Thyroid gland (tissue), 4 donors: ENCODE measurements around the gene AFAP1L1. TPM values are rescaled to one million over a fixed set of nuclear protein-coding genes. Genes with fewer than 3 reads are reported as not detected.

Experiments used
- DNase-seq, 2 donors: peaks; one replicate each; pipeline ENCODE4 v3.0.0-alpha.2; 2019
- H3K27ac ChIP-seq, 3 donors: fragments of 200-600 bp; sonication (generic); 1 replicate in 2 of 3; 2 replicates in 1 of 3; pipeline ENCODE4 v1.5.1; 2016 to 2019; ENCODE audit warnings: mild to moderate bottlenecking in 1 of 3, moderate library complexity in 1 of 3
- H3K27me3 ChIP-seq: fragments of 200-600 bp; sonication (generic); one replicate; pipeline ENCODE4 v1.5.1; 2019
- H3K36me3 ChIP-seq, 2 donors: fragments of 200-600 bp; sonication (generic); one replicate each; pipeline ENCODE4 v1.5.1; 2016 to 2019
- H3K4me1 ChIP-seq, 2 donors: fragments of 200-600 bp; sonication (generic); one replicate each; pipeline ENCODE4 v1.5.1; 2017 to 2019
- H3K4me3 ChIP-seq, 3 donors: fragments of 200-600 bp; sonication (generic); replicated peaks in 1 of 3; 1 replicate in 2 of 3; 2 replicates in 1 of 3; pipeline ENCODE4 v1.5.1; 2016; ENCODE audit warnings: mild to moderate bottlenecking in 1 of 3
- H3K9me3 ChIP-seq: fragments of 200-600 bp; sonication (generic); one replicate; pipeline ENCODE4 v1.5.1; 2017
- POLR2A ChIP-seq, 2 donors: fragments of 450-650 bp; IDR thresholded peaks; one replicate each; pipeline ENCODE4 v1.6.1; 2017; ENCODE audit warnings: antibody characterized with exemption in 2 of 2, mild to moderate bottlenecking in 2 of 2, moderate library complexity in 1 of 2
- WGBS, 2 donors: methylation state at CpG; one replicate each; pipeline ENCODE4 v1.1.5; 2017; 5-methylcytosine and 5-hydroxymethylcytosine counted together
- intact Hi-C: fragments of 100-400 bp; cut with DNase I; formaldehyde crosslinking; loops from one replicate; pipeline ENCODE4 v1.15.1; 2023
- total RNA-seq, 4 donors: library from RNA; depleted of rRNA; stranded (reverse); fragments of >200 nt; gene quantifications; one replicate each; pipeline ENCODE4 v1.2.3, GENCODE V29; 2016
- TF ChIP-seq, protein P1 (sequence below), 6 experiments: fragments of 200-600 bp in 3 of 6; fragments of 450-650 bp in 3 of 6; sonication (generic) in 3 of 6; IDR thresholded peaks; one replicate each; pipeline ENCODE4 v1.5.1; 2016 to 2019; ENCODE audit warnings: antibody characterized with exemption in 6 of 6, mild to moderate bottlenecking in 2 of 6, inconsistent platforms in 1 of 6, moderate library complexity in 1 of 6

AFAP1L1 gene
- total RNA-seq, 4 donors from 2014 or later: 15.9 to 43.1 (median 26.8) TPM

DNA sequence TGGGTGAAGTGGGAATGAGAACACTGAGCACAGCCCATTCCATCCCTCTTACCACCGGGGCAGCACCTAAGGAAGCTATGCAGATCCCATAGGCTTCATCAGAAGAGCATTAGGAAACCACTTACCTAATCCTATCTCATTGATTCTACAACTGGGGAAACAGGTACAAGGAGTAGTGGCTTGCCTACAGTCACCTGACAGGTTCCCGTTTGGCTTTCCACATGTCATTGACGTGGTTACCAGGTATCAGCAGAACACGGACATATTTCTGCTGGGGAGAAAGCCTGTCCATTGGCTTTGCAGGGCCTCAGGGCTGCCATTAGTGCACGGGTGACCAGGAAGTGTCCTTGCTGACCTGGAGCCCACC, 11.3 kb downstream of the AFAP1L1 start:
- 82 to 91% methylated on average over 5 of the region's 5 CpGs for WGBS, 2 donors
- Histone ChIP-seq H3K4me3 (no peak overlapping the region), H3K27me3 (no peaks in the 10 kb centered on the region), H3K4me1 (no peaks in the 10 kb centered on the region), H3K9me3 (no peaks in the 10 kb centered on the region), H3K27ac (no peak overlapping the region), H3K36me3 (no peaks in the 10 kb centered on the region)
- no peak for TF ChIP-seq POLR2A (IDR thresholded peaks at IDR 0.05)
- TF ChIP-seq, protein P1, sequence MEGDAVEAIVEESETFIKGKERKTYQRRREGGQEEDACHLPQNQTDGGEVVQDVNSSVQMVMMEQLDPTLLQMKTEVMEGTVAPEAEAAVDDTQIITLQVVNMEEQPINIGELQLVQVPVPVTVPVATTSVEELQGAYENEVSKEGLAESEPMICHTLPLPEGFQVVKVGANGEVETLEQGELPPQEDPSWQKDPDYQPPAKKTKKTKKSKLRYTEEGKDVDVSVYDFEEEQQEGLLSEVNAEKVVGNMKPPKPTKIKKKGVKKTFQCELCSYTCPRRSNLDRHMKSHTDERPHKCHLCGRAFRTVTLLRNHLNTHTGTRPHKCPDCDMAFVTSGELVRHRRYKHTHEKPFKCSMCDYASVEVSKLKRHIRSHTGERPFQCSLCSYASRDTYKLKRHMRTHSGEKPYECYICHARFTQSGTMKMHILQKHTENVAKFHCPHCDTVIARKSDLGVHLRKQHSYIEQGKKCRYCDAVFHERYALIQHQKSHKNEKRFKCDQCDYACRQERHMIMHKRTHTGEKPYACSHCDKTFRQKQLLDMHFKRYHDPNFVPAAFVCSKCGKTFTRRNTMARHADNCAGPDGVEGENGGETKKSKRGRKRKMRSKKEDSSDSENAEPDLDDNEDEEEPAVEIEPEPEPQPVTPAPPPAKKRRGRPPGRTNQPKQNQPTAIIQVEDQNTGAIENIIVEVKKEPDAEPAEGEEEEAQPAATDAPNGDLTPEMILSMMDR (IDR thresholded peaks at IDR 0.05): no peak
- intact Hi-C loops: no loop called here
- DNase-seq: no peak

DNA sequence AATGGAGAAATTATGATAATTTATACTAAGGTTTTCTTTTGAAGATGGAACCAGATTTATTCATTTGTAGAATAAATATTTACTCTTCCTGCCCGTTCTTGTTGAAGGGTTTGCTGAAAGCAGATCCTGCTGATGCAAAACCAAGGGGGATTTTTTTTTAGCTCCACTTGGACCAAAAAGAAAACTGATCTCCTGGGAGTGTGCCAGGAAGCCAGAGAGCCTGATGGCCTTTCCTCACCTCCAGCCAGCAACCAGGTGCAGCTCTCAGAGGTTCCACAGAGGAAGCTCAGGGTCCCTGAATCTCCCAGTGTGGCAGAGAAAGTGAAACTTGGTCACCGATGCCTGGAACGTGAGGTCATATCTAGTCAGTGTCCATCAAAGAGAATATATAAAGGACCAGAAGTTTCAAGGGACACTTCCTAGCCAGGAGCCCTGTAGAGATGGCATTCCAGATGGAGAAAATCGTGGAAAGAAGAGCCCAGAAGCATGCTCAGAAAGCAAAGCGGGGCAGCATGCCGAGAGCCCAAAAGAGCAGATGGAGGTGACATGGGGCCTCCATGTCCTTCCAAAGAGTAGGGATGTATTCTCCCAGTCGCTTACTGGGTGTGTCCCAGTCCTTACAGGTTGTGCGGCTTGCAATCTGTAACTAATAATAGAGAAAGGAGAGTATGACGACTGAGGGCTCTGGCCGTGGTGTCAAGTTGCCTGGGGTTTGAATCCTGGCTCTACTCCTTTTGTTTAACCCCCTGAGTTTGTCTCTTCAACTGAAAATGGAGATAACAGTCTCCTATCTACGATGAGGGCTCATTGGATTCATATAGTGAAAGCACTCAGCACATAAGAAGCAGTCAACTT, 12.2 kb downstream of the AFAP1L1 start:
- H3K4me1 ChIP-seq: no peaks in the 10 kb centered on the region
- TF ChIP-seq POLR2A (IDR thresholded peaks at IDR 0.05): no peak
- TF ChIP-seq, protein P1 (IDR thresholded peaks at IDR 0.05): no peak
- H3K36me3 ChIP-seq: no peaks in the 10 kb centered on the region
- H3K4me3 ChIP-seq: no peak overlapping the region
- 68 to 70% methylated on average over 11 of the region's 11 CpGs for WGBS, 2 donors
- intact Hi-C loops: no loop called here
- peak overlapping the region in 2 of 3 donors; percentile 20 to 40 for H3K27ac ChIP-seq
- DNase-seq: no peak
- H3K9me3 ChIP-seq: no peaks in the 10 kb centered on the region
- H3K27me3 ChIP-seq: no peaks in the 10 kb centered on the region

DNA sequence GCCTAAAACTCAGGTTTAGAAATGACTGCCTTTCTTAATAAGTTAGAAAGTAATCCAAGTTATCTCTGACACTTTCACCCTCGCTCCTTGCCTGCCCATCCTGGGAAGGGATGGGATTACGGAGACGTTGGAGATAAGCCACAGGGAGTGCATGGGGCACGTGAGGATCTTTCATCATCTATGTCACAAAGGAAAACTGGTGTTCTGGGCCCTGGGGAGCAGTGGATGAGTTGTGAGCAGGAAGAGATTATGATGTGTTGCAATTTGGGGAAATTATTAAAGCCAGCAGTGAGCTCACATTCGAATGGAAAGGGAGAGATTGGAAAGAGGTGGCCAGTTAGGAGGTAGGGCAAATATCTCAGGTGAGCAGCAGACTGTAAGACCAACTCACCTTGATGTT, 12.8 kb downstream of the AFAP1L1 start:
- Histone ChIP-seq H3K9me3 (no peaks in the 10 kb centered on the region), H3K36me3 (no peaks in the 10 kb centered on the region), H3K27ac (peak overlapping the region in 2 of 3 donors; percentile 27 to 40), H3K4me3 (no peak overlapping the region), H3K4me1 (no peaks in the 10 kb centered on the region), H3K27me3 (no peaks in the 10 kb centered on the region)
- TF ChIP-seq, protein P1 (IDR thresholded peaks at IDR 0.05): no peak
- no peak for TF ChIP-seq POLR2A (IDR thresholded peaks at IDR 0.05)
- intact Hi-C loops: no loop called here
- no peak for DNase-seq
- WGBS, 2 donors: 31 to 69% methylated on average over 5 of the region's 5 CpGs

DNA sequence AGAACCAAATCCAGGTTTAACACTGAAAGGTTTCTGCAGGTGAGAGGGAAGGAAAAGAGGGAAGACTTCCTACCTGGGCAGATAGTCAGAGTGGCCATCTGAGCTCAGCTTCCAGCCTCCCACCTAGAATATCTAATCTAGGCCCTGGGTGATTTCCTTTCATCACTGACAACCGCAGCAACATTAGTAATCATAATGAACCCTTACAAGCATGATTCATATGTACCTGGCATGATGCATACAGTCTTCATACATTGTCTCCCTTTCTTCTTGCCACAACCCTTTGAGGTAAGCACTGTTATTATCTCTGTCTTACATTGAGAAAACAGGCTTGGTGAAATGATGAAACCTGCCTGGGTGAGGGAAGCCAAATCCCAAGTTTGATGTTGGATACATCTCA, 13.5 kb downstream of the AFAP1L1 start:
- no peak for DNase-seq
- Histone ChIP-seq H3K27ac (peak overlapping the region in 2 of 3 donors; percentile 27 to 40), H3K4me1 (no peaks in the 10 kb centered on the region), H3K9me3 (no peaks in the 10 kb centered on the region), H3K27me3 (no peaks in the 10 kb centered on the region), H3K36me3 (no peaks in the 10 kb centered on the region), H3K4me3 (no peak overlapping the region)
- 78 to 89% methylated on average over 1 of the region's 1 CpG for WGBS, 2 donors
- TF ChIP-seq POLR2A (IDR thresholded peaks at IDR 0.05): no peak
- TF ChIP-seq, protein P1 (IDR thresholded peaks at IDR 0.05): no peak
- intact Hi-C loops: no loop called here

DNA sequence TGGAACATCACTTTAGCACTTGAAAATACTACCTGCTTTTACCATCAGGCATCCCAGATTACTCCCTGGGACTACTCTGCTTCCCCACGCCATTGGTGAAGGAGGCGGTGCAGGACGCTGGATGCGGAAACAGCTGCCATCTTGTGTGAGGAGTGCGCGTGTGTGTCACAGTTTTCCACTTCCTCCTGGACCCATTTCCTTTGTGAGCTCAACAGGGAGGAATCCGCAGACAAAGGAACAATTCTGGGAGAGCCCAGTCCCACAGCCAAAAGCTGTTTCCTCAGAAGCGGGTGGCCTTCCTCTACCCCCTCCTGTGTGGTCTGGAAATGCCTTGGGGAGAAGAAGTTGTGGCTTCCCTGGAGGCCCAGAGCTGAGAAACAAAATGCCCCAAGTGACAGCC, 16.8 kb downstream of the AFAP1L1 start:
- Histone ChIP-seq H3K9me3 (no peaks in the 10 kb centered on the region), H3K27ac (peak overlapping the region; percentile 13 to 42 (median 14)), H3K4me3 (no peak overlapping the region), H3K27me3 (no peaks in the 10 kb centered on the region), H3K36me3 (no peaks in the 10 kb centered on the region), H3K4me1 (no peaks in the 10 kb centered on the region)
- 69 to 74% methylated on average over 8 of the region's 8 CpGs for WGBS, 2 donors
- TF ChIP-seq, protein P1 (IDR thresholded peaks at IDR 0.05): no peak
- intact Hi-C loops: no loop called here
- no peak for DNase-seq
